Fibroblast of gingiva (primary cell): Measurements from ENCODE around the gene RBBP9.
"Not testable (repeated sequence)": the region's sequence is repeated elsewhere in the genome, so short reads cannot be mapped to it uniquely, and the experiment has no call there.

ENCODE experiments used
- DNase-seq: peaks from one replicate; pipeline ENCODE4 v3.0.0-alpha.2; 2011; ENCODE audit warnings: low read depth

Gene RBBP9

DNA sequence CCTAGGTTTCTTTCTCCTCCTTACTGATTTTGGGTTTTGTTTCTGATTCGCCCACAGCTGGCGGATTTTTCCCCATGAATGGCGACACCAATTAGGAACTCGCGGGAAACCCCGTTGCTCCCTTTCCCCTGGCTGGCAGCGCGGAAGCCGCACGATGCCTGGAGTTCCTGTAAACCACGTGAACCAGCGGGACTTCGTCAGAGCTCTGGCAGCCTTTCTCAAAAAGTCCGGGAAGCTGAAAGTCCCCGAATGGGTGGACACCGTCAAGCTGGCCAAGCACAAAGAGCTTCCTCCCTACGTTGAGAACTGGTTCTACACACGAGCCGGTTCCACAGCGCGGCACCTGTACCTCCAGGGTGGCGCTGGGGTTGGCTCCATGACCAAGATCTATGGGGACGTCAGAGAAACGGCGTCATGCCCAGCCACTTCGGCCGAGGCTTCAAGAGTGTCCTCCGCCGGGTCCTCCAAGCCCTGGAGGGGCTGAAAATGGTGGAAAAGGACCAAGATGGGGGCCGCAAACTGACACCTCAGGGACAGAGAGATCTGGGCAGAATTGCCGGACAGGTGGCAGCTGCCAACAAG, 7.5 kb upstream of the RBBP9 start:
- DNase-seq: peak; percentile 41

GRCh38 chr20:18501672-18502071, 4.6 kb upstream of the RBBP9 start:
- not testable (repeated sequence) for DNase-seq

DNA sequence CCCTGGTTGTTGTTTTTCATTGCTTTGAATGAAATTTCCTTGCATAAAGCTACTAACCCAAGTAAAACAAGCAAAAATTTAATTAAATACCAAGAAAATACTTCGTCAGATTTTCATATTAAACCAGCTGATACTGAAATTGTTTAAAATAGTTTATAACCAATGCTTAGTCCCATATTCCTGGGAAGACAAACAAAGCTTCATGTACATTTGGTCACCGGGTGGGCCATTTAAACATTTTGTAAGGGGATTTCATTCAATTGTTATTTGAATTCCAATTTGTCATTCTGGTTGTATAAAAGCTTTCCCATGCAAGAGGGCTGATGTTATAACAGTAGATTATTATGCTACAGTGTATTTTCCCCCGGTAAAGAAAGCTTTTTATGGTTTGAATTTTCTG, 578 bp upstream of the RBBP9 start:
- DNase-seq: no peak

GRCh38 chr20:18496042-18496441, 983 bp downstream of the RBBP9 start:
- DNase-seq: no peak

DNA sequence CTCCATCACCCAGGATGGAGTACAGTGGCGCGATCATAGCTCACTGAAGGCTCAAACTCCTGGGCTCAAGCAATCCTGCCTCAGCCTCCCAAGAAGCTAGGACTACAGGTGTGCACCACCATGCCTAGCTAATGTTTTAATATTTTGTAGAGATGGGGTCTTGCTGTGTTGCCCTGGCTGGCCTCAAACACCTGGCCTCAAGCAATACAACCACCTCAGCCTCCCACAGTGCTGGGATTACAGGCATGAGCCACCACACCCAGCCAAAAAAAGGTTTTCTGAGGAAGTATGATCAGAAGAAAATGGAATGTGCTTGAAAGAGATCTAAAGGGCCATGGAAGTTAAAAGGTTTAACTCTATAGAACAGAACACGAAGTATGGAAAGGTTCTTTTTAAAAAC, 8.7 kb downstream of the RBBP9 start:
- DNase-seq: no peak

- no peak for DNase-seq
These were observed 15.4 kb downstream of the RBBP9 start for GRCh38 chr20:18481596-18481995.

DNA sequence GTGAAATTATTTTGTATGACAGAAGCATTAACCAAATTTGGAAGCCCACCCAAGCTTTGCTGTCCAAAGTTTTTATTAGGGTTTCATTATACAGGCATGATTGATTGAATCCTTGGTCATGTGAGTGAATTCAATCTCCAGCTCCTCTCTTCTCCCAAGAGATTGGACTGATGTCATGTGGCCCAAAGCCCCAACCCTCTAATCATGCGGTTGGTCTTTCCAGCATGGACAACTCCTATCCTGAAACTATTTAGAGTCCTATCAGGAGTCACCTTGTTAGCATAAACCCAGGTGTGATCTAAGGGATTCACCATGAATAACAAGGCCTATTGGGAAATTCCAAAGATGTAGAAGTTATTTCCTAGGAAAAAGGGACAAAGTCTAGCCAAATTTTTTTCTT, 19.2 kb downstream of the RBBP9 start:
- no peak for DNase-seq

DNA sequence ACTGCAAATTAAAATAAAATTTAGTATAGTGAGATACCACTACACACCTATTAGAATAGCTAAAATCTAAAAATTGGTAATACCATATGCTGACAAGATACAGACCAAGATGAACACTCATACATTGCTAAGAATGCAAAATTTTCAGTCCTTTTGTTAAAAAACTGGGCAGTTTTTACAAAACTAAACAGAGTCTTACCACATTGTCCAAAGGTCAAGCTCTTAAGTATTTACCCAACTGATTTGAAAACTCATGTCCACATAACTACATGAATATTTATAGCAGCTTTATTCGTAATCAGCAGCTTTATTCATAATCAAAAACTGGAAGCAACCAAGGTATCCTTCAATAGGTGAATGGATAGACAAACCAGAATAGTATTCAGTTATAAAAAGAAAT, 19.8 kb downstream of the RBBP9 start:
- no peak for DNase-seq

DNA sequence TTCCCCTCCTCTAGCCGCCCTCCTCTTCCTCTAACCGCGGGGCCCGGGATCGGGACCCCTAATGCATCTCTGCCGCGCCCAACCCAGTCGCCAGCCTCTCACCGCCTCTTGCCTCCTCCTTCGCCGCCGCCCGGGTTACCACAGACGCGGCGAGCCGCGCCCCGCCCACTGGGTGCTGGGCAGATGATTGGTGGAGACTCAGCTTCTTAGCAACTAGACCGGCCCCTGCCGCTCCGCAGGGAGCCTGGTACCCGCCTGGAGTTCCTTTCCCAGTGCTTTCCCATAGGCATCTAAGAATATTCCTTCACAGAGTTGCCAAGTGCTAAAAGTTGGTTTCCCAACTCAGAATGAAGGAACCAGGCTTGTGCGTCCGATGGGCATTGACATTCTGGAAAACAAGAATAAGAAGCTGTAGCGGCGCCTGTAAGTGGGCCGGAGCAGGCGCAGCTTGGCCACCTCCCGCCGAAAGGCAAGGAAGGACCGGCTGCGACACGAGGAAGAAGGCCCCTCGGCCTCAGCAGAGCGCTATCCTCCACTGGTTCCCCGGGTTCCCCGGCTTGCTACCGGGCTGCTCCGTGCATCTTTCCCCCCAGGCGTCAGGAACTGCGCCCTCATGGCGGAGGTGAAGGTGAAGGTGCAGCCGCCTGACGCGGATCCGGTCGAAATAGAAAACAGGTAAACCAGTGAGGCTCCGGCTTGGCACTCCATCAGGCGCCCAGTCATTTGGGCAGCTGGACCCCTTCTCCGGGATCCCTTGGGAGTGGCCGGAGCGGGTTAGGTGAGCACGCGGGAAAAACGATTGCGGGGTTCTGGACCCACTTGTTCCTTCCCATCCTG, 29.9 kb downstream of the RBBP9 start, which contains the start of the genes DZANK1 and POLR3F:
Gene DZANK1 (minus strand): TSS at position 137 of the 837 bp plus-strand sequence. CDS start 1,672 bp downstream, outside the sequence.
Gene POLR3F (plus strand): TSS at position 497 of the 837 bp plus-strand sequence. CDS start 117 bp downstream, at position 614.
- peak; percentile 95 for DNase-seq

GRCh38 chr20:18466574-18466893, 30.5 kb downstream of the RBBP9 start:
- DNase-seq: no peak

DNA sequence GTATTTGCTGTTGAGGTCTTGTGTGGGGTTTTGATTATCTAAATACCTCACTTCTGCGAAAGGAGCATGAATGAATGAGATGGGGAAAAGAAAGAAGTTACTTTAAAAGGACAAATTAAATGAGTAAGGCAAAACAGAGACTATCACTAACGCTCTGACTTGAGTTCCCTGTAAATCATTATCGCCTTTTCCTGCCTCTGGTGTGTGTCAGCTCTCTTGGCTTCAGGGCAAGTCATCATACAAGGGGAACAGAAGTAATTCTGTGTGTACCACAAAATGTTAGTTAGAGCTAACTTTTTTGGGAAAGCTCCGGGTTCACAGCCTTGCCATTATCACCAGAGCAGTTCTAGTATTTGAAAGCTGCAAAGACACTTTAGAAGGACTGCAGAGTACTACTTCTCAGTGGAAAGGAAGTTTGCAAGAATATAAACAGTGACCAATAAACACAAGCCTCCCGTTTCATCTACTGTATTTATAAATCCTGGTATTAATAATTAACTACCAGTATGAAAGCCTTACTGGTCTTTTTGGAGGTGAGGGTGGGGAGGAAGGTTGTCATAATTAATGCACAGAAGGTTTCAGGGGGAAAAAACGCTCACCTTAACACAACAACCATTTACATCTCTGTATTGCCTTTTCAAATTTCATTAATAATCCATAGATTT, 31.4 kb downstream of the RBBP9 start:
- no peak for DNase-seq

DNA sequence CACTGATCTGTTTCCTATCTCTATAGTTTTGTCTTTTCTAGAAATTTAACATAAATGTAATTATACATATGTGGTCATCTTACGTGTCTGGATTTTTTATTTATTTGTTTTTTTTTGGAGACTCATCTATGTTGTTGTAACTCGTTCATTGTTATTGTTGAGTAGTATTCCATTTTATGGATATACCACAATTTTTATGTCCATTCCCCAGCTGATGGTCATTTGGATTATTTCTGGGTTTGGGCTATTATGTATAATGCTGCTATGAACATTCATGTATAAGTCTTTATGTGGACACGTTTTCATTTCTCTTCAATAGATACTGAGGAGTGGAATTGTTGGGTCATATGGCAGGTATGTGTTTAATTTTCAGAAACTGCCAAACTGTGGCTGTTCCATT, 40.4 kb downstream of the RBBP9 start:
- no peak for DNase-seq

GRCh38 chr20:18443886-18444285, 53.1 kb downstream of the RBBP9 start:
- DNase-seq: no peak

DNA sequence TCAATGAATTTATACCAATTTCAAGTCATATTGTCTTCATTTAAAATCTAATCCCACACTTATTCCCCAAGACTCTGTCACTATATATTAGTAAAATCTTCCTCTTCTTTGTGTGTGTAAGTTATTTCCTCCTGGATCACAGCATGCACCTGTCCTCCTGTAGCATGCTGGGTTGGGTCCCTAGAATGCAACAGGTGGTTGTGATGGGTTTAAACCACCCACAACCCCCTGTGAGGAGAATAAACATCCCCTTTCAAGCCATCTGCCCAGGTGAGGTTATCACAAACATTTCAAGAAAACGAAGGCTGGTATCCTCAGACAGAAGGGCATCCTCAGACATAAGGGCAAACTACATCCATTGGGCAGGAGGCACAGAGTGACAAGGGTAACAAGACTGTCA, 56.6 kb downstream of the RBBP9 start:
- no peak for DNase-seq

- no peak for DNase-seq
These were observed 60.2 kb downstream of the RBBP9 start for GRCh38 chr20:18436847-18437246.
